ENCODE data around the gene MYO9B.

DNA sequence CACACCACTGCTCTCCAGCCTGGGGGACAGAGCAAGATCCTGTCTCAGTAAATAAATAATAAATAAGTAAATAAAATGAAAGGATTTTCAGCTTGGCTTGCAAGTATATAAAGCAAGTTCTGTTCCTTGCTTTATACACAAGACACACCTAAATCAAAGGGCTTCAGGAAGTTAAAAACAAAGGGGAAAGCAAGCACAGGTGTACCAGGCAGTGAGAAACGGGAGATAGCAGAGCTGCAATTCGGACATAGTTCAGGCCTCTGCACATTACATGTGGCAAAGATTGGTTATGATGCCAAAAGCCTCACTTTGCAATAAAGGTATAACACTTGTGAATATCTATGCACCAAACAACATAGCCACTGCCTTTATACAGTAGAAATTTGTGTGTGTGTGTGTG lies 47.5 kb downstream of the MYO9B start:
- TF ChIP-seq, protein P1, sequence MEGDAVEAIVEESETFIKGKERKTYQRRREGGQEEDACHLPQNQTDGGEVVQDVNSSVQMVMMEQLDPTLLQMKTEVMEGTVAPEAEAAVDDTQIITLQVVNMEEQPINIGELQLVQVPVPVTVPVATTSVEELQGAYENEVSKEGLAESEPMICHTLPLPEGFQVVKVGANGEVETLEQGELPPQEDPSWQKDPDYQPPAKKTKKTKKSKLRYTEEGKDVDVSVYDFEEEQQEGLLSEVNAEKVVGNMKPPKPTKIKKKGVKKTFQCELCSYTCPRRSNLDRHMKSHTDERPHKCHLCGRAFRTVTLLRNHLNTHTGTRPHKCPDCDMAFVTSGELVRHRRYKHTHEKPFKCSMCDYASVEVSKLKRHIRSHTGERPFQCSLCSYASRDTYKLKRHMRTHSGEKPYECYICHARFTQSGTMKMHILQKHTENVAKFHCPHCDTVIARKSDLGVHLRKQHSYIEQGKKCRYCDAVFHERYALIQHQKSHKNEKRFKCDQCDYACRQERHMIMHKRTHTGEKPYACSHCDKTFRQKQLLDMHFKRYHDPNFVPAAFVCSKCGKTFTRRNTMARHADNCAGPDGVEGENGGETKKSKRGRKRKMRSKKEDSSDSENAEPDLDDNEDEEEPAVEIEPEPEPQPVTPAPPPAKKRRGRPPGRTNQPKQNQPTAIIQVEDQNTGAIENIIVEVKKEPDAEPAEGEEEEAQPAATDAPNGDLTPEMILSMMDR (conservative IDR thresholded peaks at IDR 0.05; ENCODE audit: low read depth, low read length): no peak
- TF ChIP-seq EZH2 (IDR thresholded peaks at IDR 0.05; ENCODE audit: low read length, unreplicated experiment) (no peak), EZH2phosphoT487 (IDR thresholded peaks at IDR 0.05; ENCODE audit: borderline replicate concordance, low read length) (no peak)
